Keratinocyte (primary cell): ENCODE data around the gene PLTP.

ENCODE experiments used
- EZH2 ChIP-seq: IDR thresholded peaks from one replicate; pipeline ENCODE4 v1.6.1; 2012; ENCODE audit warnings: inconsistent platforms, mild to moderate bottlenecking, low read length, moderate library complexity
- TF ChIP-seq, protein P1 (sequence below), 3 experiments: IDR thresholded peaks in 1 of 3; conservative IDR thresholded peaks in 1 of 3; optimal IDR thresholded peaks in 1 of 3; 2 replicates in 2 of 3; 3 replicates in 1 of 3; pipeline versions ENCODE3 to v1.5.1; 2011; ENCODE audit warnings: low read length in 3 of 3, mild to moderate bottlenecking in 3 of 3, moderate library complexity in 2 of 3, control low read depth in 1 of 3, inconsistent platforms in 1 of 3; ENCODE audit not compliant: insufficient read depth in 2 of 3; ENCODE audit errors: extremely low read depth in 1 of 3

DNA sequence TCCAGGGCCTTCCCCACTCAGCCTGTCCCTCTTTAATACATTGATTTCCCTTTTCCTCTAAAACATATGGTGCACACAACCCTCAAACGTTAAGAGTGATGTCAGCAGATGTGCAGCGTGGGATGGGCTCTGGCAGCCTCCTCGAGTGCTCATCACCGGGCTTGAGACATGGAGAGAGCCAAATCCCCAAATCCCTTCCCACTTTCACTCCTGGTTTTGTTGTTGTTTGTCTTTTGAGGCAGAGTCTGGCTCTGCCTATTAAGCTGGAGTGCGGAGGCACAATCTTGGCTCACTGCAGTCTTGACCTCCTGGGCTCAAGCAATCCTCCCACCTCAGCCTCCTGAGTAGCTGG, 5.8 kb upstream of the PLTP start:
- TF ChIP-seq, protein P1, sequence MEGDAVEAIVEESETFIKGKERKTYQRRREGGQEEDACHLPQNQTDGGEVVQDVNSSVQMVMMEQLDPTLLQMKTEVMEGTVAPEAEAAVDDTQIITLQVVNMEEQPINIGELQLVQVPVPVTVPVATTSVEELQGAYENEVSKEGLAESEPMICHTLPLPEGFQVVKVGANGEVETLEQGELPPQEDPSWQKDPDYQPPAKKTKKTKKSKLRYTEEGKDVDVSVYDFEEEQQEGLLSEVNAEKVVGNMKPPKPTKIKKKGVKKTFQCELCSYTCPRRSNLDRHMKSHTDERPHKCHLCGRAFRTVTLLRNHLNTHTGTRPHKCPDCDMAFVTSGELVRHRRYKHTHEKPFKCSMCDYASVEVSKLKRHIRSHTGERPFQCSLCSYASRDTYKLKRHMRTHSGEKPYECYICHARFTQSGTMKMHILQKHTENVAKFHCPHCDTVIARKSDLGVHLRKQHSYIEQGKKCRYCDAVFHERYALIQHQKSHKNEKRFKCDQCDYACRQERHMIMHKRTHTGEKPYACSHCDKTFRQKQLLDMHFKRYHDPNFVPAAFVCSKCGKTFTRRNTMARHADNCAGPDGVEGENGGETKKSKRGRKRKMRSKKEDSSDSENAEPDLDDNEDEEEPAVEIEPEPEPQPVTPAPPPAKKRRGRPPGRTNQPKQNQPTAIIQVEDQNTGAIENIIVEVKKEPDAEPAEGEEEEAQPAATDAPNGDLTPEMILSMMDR (optimal IDR thresholded peaks at IDR 0.05 in 1 of 3, IDR thresholded peaks at IDR 0.05 in 1 of 3, conservative IDR thresholded peaks at IDR 0.05 in 1 of 3; ENCODE audit: extremely low read depth in 1 of 3, insufficient read depth in 2 of 3, low read length in 3 of 3) = no peak
- TF ChIP-seq EZH2 = no peak
